Ishikawa (cell line): ENCODE results near the gene USP32.

Experiments
- CEBPB ChIP-seq: IDR thresholded peaks from 2 replicates; pipeline ENCODE4 v1.6.1; 2012
- EGR1 ChIP-seq: IDR thresholded peaks from 2 replicates; pipeline ENCODE4 v1.6.1; 2012
- NFIC ChIP-seq: IDR thresholded peaks from 2 replicates; pipeline ENCODE4 v1.6.1; 2012
- RAD21 ChIP-seq: IDR thresholded peaks from 2 replicates; pipeline ENCODE4 v1.6.1; 2012; ENCODE audit warnings: low read depth
- TAF1 ChIP-seq: IDR thresholded peaks from 2 replicates; pipeline ENCODE4 v1.6.1; 2012; ENCODE audit warnings: low read depth, mild to moderate bottlenecking
- TEAD4 ChIP-seq: IDR thresholded peaks from 2 replicates; pipeline ENCODE4 v1.6.1; 2012
- TF ChIP-seq, protein P1 (sequence below): IDR thresholded peaks from 2 replicates; pipeline ENCODE4 v1.6.1; 2012; ENCODE audit warnings: low read depth, mild to moderate bottlenecking
- TF ChIP-seq, protein P2 (sequence below): IDR thresholded peaks from 2 replicates; pipeline ENCODE4 v1.6.1; 2012

- TF ChIP-seq TEAD4 (no peak), EGR1 (no peak), RAD21 (no peak), CEBPB (no peak), TAF1 (no peak), NFIC (no peak)
- TF ChIP-seq, protein P1, sequence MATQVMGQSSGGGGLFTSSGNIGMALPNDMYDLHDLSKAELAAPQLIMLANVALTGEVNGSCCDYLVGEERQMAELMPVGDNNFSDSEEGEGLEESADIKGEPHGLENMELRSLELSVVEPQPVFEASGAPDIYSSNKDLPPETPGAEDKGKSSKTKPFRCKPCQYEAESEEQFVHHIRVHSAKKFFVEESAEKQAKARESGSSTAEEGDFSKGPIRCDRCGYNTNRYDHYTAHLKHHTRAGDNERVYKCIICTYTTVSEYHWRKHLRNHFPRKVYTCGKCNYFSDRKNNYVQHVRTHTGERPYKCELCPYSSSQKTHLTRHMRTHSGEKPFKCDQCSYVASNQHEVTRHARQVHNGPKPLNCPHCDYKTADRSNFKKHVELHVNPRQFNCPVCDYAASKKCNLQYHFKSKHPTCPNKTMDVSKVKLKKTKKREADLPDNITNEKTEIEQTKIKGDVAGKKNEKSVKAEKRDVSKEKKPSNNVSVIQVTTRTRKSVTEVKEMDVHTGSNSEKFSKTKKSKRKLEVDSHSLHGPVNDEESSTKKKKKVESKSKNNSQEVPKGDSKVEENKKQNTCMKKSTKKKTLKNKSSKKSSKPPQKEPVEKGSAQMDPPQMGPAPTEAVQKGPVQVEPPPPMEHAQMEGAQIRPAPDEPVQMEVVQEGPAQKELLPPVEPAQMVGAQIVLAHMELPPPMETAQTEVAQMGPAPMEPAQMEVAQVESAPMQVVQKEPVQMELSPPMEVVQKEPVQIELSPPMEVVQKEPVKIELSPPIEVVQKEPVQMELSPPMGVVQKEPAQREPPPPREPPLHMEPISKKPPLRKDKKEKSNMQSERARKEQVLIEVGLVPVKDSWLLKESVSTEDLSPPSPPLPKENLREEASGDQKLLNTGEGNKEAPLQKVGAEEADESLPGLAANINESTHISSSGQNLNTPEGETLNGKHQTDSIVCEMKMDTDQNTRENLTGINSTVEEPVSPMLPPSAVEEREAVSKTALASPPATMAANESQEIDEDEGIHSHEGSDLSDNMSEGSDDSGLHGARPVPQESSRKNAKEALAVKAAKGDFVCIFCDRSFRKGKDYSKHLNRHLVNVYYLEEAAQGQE, result no peak
- TF ChIP-seq, protein P2, sequence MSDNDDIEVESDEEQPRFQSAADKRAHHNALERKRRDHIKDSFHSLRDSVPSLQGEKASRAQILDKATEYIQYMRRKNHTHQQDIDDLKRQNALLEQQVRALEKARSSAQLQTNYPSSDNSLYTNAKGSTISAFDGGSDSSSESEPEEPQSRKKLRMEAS, result no peak
Measured at GRCh38 chr17:60353773-60354172, 38.2 kb downstream of the USP32 start.
